Renal cortex interstitium (tissue), 11 donors: Measurements from ENCODE around the gene TNFRSF19. TPM values are rescaled to one million over a fixed set of nuclear protein-coding genes. Genes with fewer than 3 reads are reported as not detected.

ENCODE experiments used
- DNase-seq, 11 donors: peaks; one replicate each; pipeline ENCODE4 v3.0.0-alpha.2; 2013; ENCODE audit warnings: low read depth in 9 of 11, low spot score in 4 of 11; ENCODE audit errors: extremely low read depth in 1 of 11
- polyA plus RNA-seq, 3 donors: library from polyadenylated mRNA; unstranded; fragments of 120-200 nt; gene quantifications; one replicate each; pipeline ENCODE4 v1.2.1, GENCODE V29; 2013; ENCODE audit not compliant: insufficient read length in 3 of 3

The TNFRSF19 gene
- polyA plus RNA-seq, 3 donors = 50.6 to 60.0 (median 54.1) TPM

- DNase-seq = no peak
These were observed 122.6 kb downstream of the TNFRSF19 start for GRCh38 chr13:23692816-23693215.

GRCh38 chr13:23695196-23695595, 125.0 kb downstream of the TNFRSF19 start:
- no peak for DNase-seq

- DNase-seq = no peak
These were observed 125.7 kb downstream of the TNFRSF19 start for GRCh38 chr13:23695711-23696464.

GRCh38 chr13:23696610-23697009, 126.4 kb downstream of the TNFRSF19 start:
- no peak for DNase-seq

- DNase-seq = no peak
These were observed 127.6 kb downstream of the TNFRSF19 start for GRCh38 chr13:23697772-23698313.

GRCh38 chr13:23699271-23699670, 129.1 kb downstream of the TNFRSF19 start:
- DNase-seq = no peak

GRCh38 chr13:23701186-23701585, 131.0 kb downstream of the TNFRSF19 start:
- DNase-seq = no peak

- DNase-seq = no peak
These were observed 131.4 kb downstream of the TNFRSF19 start for GRCh38 chr13:23701636-23702035.

GRCh38 chr13:23703246-23703860, 133.1 kb downstream of the TNFRSF19 start:
- no peak for DNase-seq

GRCh38 chr13:23705583-23705982, 135.4 kb downstream of the TNFRSF19 start:
- peak in 1 of 11 donors; percentile 33 for DNase-seq

GRCh38 chr13:23707674-23708073, 137.5 kb downstream of the TNFRSF19 start:
- no peak for DNase-seq

- DNase-seq = no peak
These were observed 139.3 kb downstream of the TNFRSF19 start for GRCh38 chr13:23709536-23709935.

GRCh38 chr13:23710366-23710765, 140.2 kb downstream of the TNFRSF19 start:
- no peak for DNase-seq

- no peak for DNase-seq
These were observed 141.1 kb downstream of the TNFRSF19 start for GRCh38 chr13:23711355-23711754.

GRCh38 chr13:23714672-23715071, 144.5 kb downstream of the TNFRSF19 start:
- DNase-seq = no peak

- DNase-seq = no peak
These were observed 145.0 kb downstream of the TNFRSF19 start for GRCh38 chr13:23715092-23715761.

- DNase-seq = no peak
These were observed 145.6 kb downstream of the TNFRSF19 start for GRCh38 chr13:23715762-23716235.

- no peak for DNase-seq
These were observed 146.2 kb downstream of the TNFRSF19 start for GRCh38 chr13:23716401-23716800.

- no peak for DNase-seq
These were observed 148.8 kb downstream of the TNFRSF19 start for GRCh38 chr13:23718996-23719395.
